SK-MEL-5 (cell line): Measurements from ENCODE around the gene WNT7B. TPM values are rescaled to one million over a fixed set of nuclear protein-coding genes. Genes with fewer than 3 reads are reported as not detected.

Experiments used
- DNase-seq: peaks from one replicate; pipeline ENCODE4 v3.0.0-alpha.2; 2016; ENCODE audit warnings: low read depth, low spot score
- in situ Hi-C: cut with HindIII; loops from 2 replicates; pipeline ENCODE4 v1.10.0; 2016; ENCODE audit warnings: low sequenced_read_pairs, high pct_unique_total_duplicates, low pct_unique_long_range_greater_than_20kb
- total RNA-seq: library from RNA; depleted of rRNA; stranded (reverse); fragments of >200 nt; shearing (Covaris generic); gene quantifications from 2 replicates; pipeline ENCODE4 v1.2.3, GENCODE V29; 2014

Gene WNT7B
- total RNA-seq, 1 experiment from 2014 or later = not detected

GRCh38 chr22:45952553-45952952 lies 24.4 kb downstream of the WNT7B start:
- in situ Hi-C loops = no loop called here
- DNase-seq = no peak

GRCh38 chr22:45952151-45952550 lies 24.8 kb downstream of the WNT7B start:
- in situ Hi-C loops = no loop called here
- DNase-seq = no peak

GRCh38 chr22:45949891-45950290 lies 27.1 kb downstream of the WNT7B start:
- no peak for DNase-seq
- in situ Hi-C loops = no loop called here

- in situ Hi-C loops = no loop called here
- no peak for DNase-seq
Measured at GRCh38 chr22:45949258-45949870, 27.6 kb downstream of the WNT7B start.

GRCh38 chr22:45948081-45948648 lies 28.8 kb downstream of the WNT7B start:
- in situ Hi-C loops = no loop called here
- DNase-seq = no peak

GRCh38 chr22:45946805-45947600 lies 30.0 kb downstream of the WNT7B start:
- DNase-seq = no peak
- in situ Hi-C loops = no loop called here

GRCh38 chr22:45945621-45946106 lies 31.3 kb downstream of the WNT7B start:
- no peak for DNase-seq
- in situ Hi-C loops = no loop called here

- DNase-seq = no peak
- in situ Hi-C loops = no loop called here
Measured at GRCh38 chr22:45942787-45943493, 34.0 kb downstream of the WNT7B start.

GRCh38 chr22:45942344-45942743 lies 34.6 kb downstream of the WNT7B start:
- DNase-seq = no peak
- in situ Hi-C loops = no loop called here

- no peak for DNase-seq
- in situ Hi-C loops = no loop called here
Measured at GRCh38 chr22:45938913-45939312, 38.0 kb downstream of the WNT7B start.

- in situ Hi-C loops = no loop called here
- no peak for DNase-seq
Measured at GRCh38 chr22:45937960-45938359, 39.0 kb downstream of the WNT7B start.

GRCh38 chr22:45935573-45935972 lies 41.4 kb downstream of the WNT7B start:
- DNase-seq = no peak
- in situ Hi-C loops = no loop called here

GRCh38 chr22:45934659-45935341 lies 42.2 kb downstream of the WNT7B start:
- no peak for DNase-seq

GRCh38 chr22:45934168-45934564 lies 42.8 kb downstream of the WNT7B start:
- in situ Hi-C loops = no loop called here

More at GRCh38 chr22:45934659-45935341, 42.2 kb downstream of the WNT7B start:
- in situ Hi-C loops = no loop called here

GRCh38 chr22:45933506-45934167 lies 43.3 kb downstream of the WNT7B start:
- no peak for DNase-seq
- in situ Hi-C loops = no loop called here

More at GRCh38 chr22:45934168-45934564, 42.8 kb downstream of the WNT7B start:
- no peak for DNase-seq

GRCh38 chr22:45932071-45932470 lies 44.9 kb downstream of the WNT7B start:
- no peak for DNase-seq
- in situ Hi-C loops = no loop called here

- in situ Hi-C loops = no loop called here
- no peak for DNase-seq
Measured at GRCh38 chr22:45931042-45931441, 45.9 kb downstream of the WNT7B start.
